K562 (cell line): Measurements from ENCODE around the gene EPO. TPM values are rescaled to one million over a fixed set of nuclear protein-coding genes. Genes with fewer than 3 reads are reported as not detected.

Source experiments
- ATAC-seq: fragments of 200-7000 bp; cut with Tn5 transposase; 3 replicates; pipeline ENCODE4 v1.9.1; 2020; ENCODE audit warnings: moderate library complexity
- BruUV-seq: library from RNA; stranded (reverse); fragments of 400-500 nt; replicated peaks from 2 replicates; lab custom pipeline; 2021; lab: Mats Ljungman, UMichigan
- CTCF ChIA-PET: fragments of 300-600 bp; formaldehyde crosslinking; extraction: SDS; loops from one replicate; lab custom pipeline; 2021; ENCODE audit warnings: low intra/inter-chr PET ratio; lab: Yijun Ruan, JAX
- POLR2A ChIA-PET: fragments of 300-600, 350-650 bp; sonication (Branson Sonifier 250); formaldehyde crosslinking; extraction: SDS; loops from one replicate; lab custom pipeline; 2021; ENCODE audit warnings: antibody characterized with exemption, inconsistent platforms; lab: Yijun Ruan, JAX
- DNase-seq, 4 experiments: peaks; one replicate each; pipeline versions ENCODE4 v3.0.0 to v3.0.0-alpha.2; 2011 to 2018; ENCODE audit warnings: low spot score in 3 of 4, mixed read lengths in 3 of 4; ENCODE audit errors: extremely low read depth in 1 of 4
- FAIRE-seq: peaks from 2 replicates; lab custom pipeline; 2011; peaks lifted over from hg19 to GRCh38; lab: Jason Lieb, UNC
- H2AFZ ChIP-seq: 2 replicates; pipeline ENCODE4 v1.6.0; 2011; ENCODE audit warnings: low read depth, low read length, control low read depth, inconsistent platforms
- H3K27ac ChIP-seq: fragments of 200-600 bp; 3 replicates; pipeline ENCODE4 v1.8.0; 2011; ENCODE audit warnings: low read depth, mild to moderate bottlenecking, control low read depth, inconsistent platforms, low read length, moderate library complexity, mixed read lengths; ENCODE audit errors: extremely low read depth
- H3K27me3 ChIP-seq, 2 experiments: fragments of 300-600 bp in 1 of 2; 2 replicates in 1 of 2; 3 replicates in 1 of 2; pipeline versions ENCODE4 v1.6.0 to v1.8.0; 2011; ENCODE audit warnings: inconsistent platforms in 2 of 2, low read length in 2 of 2, mild to moderate bottlenecking in 1 of 2, mixed read lengths in 1 of 2, moderate library complexity in 1 of 2; ENCODE audit not compliant: control insufficient read depth in 2 of 2, insufficient read depth in 2 of 2
- H3K36me3 ChIP-seq: fragments of 300-600 bp; 3 replicates; pipeline ENCODE4 v1.8.0; 2011; ENCODE audit warnings: mild to moderate bottlenecking, low read length, inconsistent platforms; ENCODE audit not compliant: control insufficient read depth, insufficient read depth
- H3K4me1 ChIP-seq, 2 experiments: fragments of 200-600 bp in 1 of 2; replicated peaks in 1 of 2; 2 replicates in 1 of 2; 3 replicates in 1 of 2; pipeline versions ENCODE4 v1.5.1 to v1.8.0; 2011; ENCODE audit warnings: inconsistent platforms in 2 of 2, low read length in 2 of 2, mild to moderate bottlenecking in 1 of 2, mixed read lengths in 1 of 2, moderate library complexity in 1 of 2; ENCODE audit not compliant: control insufficient read depth in 2 of 2, insufficient read depth in 2 of 2
- H3K4me2 ChIP-seq: 2 replicates; pipeline ENCODE4 v1.6.1; 2011; ENCODE audit warnings: low read length, control low read depth, inconsistent platforms, mixed read lengths; ENCODE audit not compliant: insufficient read depth
- H3K4me3 ChIP-seq: fragments of 200-600 bp; sonication (generic), shearing (Covaris generic); 2 replicates; pipeline ENCODE4 v1.5.1; 2016; ENCODE audit warnings: control low read depth, inconsistent platforms
- H3K79me2 ChIP-seq: fragments of 200-600 bp; 3 replicates; pipeline ENCODE4 v1.8.0; 2011; ENCODE audit warnings: low read length, inconsistent platforms; ENCODE audit not compliant: control insufficient read depth, insufficient read depth
- H3K9ac ChIP-seq, 2 experiments: 2 replicates each; pipeline versions ENCODE4 v1.6.0 to v1.6.1; 2011; ENCODE audit warnings: low read depth in 2 of 2, low read length in 2 of 2, control low read depth in 1 of 2, inconsistent platforms in 1 of 2, mild to moderate bottlenecking in 1 of 2, mixed read lengths in 1 of 2; ENCODE audit not compliant: insufficient read depth in 1 of 2
- H3K9me1 ChIP-seq: one replicate; pipeline ENCODE4 v1.6.0; 2011; ENCODE audit warnings: inconsistent platforms, mild to moderate bottlenecking, low read length, moderate library complexity; ENCODE audit not compliant: control insufficient read depth, insufficient read depth
- H3K9me3 ChIP-seq: replicated peaks from 2 replicates; pipeline ENCODE4 v1.5.1; 2011; ENCODE audit warnings: low read depth, low read length, inconsistent platforms; ENCODE audit not compliant: control insufficient read depth, insufficient read depth
- H4K20me1 ChIP-seq: replicated peaks from 2 replicates; pipeline ENCODE4 v1.6.1; 2011; ENCODE audit warnings: low read length, inconsistent platforms, mixed read lengths; ENCODE audit not compliant: control insufficient read depth, insufficient read depth
- DACH1 ChIP-seq: fragments of 450-650 bp; IDR thresholded peaks from 2 replicates; pipeline ENCODE4 v1.6.1; 2018; ENCODE audit not compliant: partially characterized antibody
- ID3 ChIP-seq, 2 experiments: fragments of 250-450 bp in 1 of 2; fragments of 450-650 bp in 1 of 2; sonication (Bioruptor Pico) in 1 of 2; IDR thresholded peaks; 2 replicates each; pipeline versions ENCODE4 v1.6.1 to v1.8.0; 2016 to 2021; ENCODE audit warnings: mild to moderate bottlenecking in 2 of 2, moderate library complexity in 2 of 2, missing compliant biosample characterization in 1 of 2, missing genetic modification characterization in 1 of 2
- KLF13 ChIP-seq: fragments of 450-650 bp; IDR thresholded peaks from 2 replicates; pipeline ENCODE4 v1.6.1; 2016; ENCODE audit warnings: missing genetic modification characterization, low read depth, mild to moderate bottlenecking, missing compliant biosample characterization, moderate library complexity, borderline replicate concordance
- MCM7 ChIP-seq, 2 experiments: fragments of 450-650 bp; IDR thresholded peaks; 2 replicates each; pipeline ENCODE4 v1.6.1; 2016 to 2018
- NFIX ChIP-seq: fragments of 250-450 bp; sonication (Bioruptor Pico); IDR thresholded peaks from 2 replicates; pipeline ENCODE4 v1.4.0; 2020; ENCODE audit warnings: low read depth, mild to moderate bottlenecking, moderate library complexity
- PHF21A ChIP-seq: fragments of 450-650 bp; IDR thresholded peaks from 2 replicates; pipeline ENCODE4 v1.6.1; 2017; ENCODE audit warnings: low read depth, borderline replicate concordance
- RBFOX2 ChIP-seq: fragments of 200-400 bp; formaldehyde crosslinking; IDR thresholded peaks from 2 replicates; pipeline ENCODE4 v1.6.1; 2017; ENCODE audit warnings: low read depth, mild to moderate bottlenecking, low read length, moderate library complexity
- TEAD1 ChIP-seq, 2 experiments: fragments of 450-650 bp in 1 of 2; sonication (generic) in 1 of 2; formaldehyde crosslinking; IDR thresholded peaks; 2 replicates each; pipeline versions ENCODE4 v1.4.0 to v1.8.0; 2020 to 2022; ENCODE audit warnings: mild to moderate bottlenecking in 2 of 2, missing genetic modification reagents in 1 of 2
- ZFPM2 ChIP-seq: fragments of 250-450 bp; sonication (Bioruptor Pico); IDR thresholded peaks from 2 replicates; pipeline ENCODE4 v1.5.1; 2022; ENCODE audit warnings: mild to moderate bottlenecking
- ZNF589 ChIP-seq: fragments of 200-800 bp; sonication (Bioruptor generic); IDR thresholded peaks from 2 replicates; pipeline ENCODE4 v1.6.1; 2016; ENCODE audit warnings: low read depth, missing genetic modification characterization, missing compliant biosample characterization
- WGBS: fragments of 100-300 bp; shearing (Covaris generic); methylation state at CpG from one replicate; pipeline ENCODE4 v1.1.6; 2016; ENCODE audit warnings: low coverage, mixed read lengths; ENCODE audit not compliant: insufficient coverage; ENCODE audit errors: missing lambda C conversion rate; 5-methylcytosine and 5-hydroxymethylcytosine counted together
- in situ Hi-C: fragments of 300-500 bp; cut with MboI; formaldehyde crosslinking; loops from 4 replicates; pipeline ENCODE4 v1.15.0; 2018; ENCODE audit warnings: inconsistent platforms, mixed read lengths
- intact Hi-C: fragments of 100-400 bp; cut with micrococcal nuclease; formaldehyde crosslinking; loops from 2 replicates; pipeline ENCODE4 v1.14.2; 2022
- polyA plus RNA-seq, 8 experiments: library from polyadenylated mRNA; depleted of rRNA in 4 of 8; stranded (reverse) in 5 of 8; unstranded in 3 of 8; fragments of >200 nt; fragmentation: Nextera tagmentation in 2 of 8; fragmentation: Illumina TruSeq in 1 of 8; extraction: Ambion mirVana in 2 of 8; extraction: Trizol in 1 of 8; gene quantifications; 2 replicates each; pipeline versions ENCODE4 v1.2.1 to v1.2.3, GENCODE V29; 2011 to 2014; ENCODE audit warnings: inconsistent platforms in 1 of 8, missing spikeins in 1 of 8
- total RNA-seq, 7 experiments: library from RNA; depleted of rRNA in 6 of 7; stranded (reverse); fragments of >200 nt in 6 of 7; fragmentation: Illumina TruSeq in 2 of 7; extraction: Trizol in 2 of 7; gene quantifications; 2 replicates each; pipeline versions ENCODE4 v1.2.1 to v1.2.3, GENCODE V29; 2011 to 2021; ENCODE audit warnings: low replicate concordance in 1 of 7
- TF ChIP-seq, protein P1 (sequence below): fragments of 450-650 bp; formaldehyde crosslinking; IDR thresholded peaks from 2 replicates; pipeline ENCODE4 v1.4.0; 2020; ENCODE audit warnings: mild to moderate bottlenecking, moderate library complexity
- TF ChIP-seq, protein P2 (sequence below): sonication (generic); formaldehyde crosslinking; IDR thresholded peaks from 2 replicates; pipeline ENCODE4 v1.8.1; 2023; ENCODE audit warnings: mild to moderate bottlenecking, missing genetic modification reagents
- TF ChIP-seq, protein P3 (sequence below): fragments of 150-350 bp; IDR thresholded peaks from 2 replicates; pipeline ENCODE4 v1.6.1; 2014; ENCODE audit warnings: low read depth, mild to moderate bottlenecking, low read length, borderline replicate concordance

EPO gene
- total and polyA plus RNA-seq, 9 of the 15 experiments (the other 6 are each of a cell fraction or from before 2014, with no cell fraction given): 0.06 to 0.41 (median 0.07) TPM; not detected in 6

DNA sequence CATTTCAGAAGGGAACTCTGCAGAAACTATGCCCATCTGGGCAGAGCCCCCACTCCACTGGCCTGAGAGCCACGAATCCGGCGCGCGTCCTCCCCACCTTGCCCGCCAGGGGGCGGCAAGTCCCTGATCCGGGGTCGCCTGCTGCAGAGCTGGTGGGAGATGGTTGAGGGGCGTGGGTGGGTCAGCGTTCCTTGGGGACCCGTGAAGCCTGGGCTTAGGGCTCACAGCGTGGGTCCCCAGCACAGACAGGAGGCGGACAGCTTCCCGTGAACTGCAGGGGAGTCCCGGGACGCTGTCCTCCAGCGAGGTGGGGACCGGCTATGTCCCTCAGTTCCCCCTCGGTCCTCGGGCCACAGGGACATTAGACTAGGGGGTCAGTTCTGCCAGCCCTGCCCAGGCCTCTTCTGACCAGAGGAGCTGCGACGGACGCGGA is 14.9 kb upstream of the EPO start:
- CTCF ChIA-PET: interaction anchor here (0.6 to 2.4 kb wide), 6 partner anchors 11 to 354 kb away, joined by 3 to 22 read pairs (median 6); partner anchors contain the start of genes GIGYF1 and SLC12A9
- TF ChIP-seq RBFOX2 (no peak), KLF13 (tag) (no peak), ZFPM2 (0 out of 2 replicates have a peak, but pooled peaks have one; percentile 73), TEAD1 (CRISPR knock-in tag; IDR thresholded peaks at IDR 0.05) (0 out of 4 replicates have a peak, but pooled peaks of 1 of the 2 experiments have one; percentile 18), DACH1 (no peak), MCM7 (IDR thresholded peaks at IDR 0.05) (no peak), ZNF589 (peak; percentile 38; the same call in 1 of the 2 replicates), PHF21A (peak; percentile 80; the same call in 1 of the 2 replicates), ID3 (CRISPR knock-in tag; IDR thresholded peaks at IDR 0.05) (no peak), ID3 (tag; IDR thresholded peaks at IDR 0.05) (peak; percentile 65; the same call in 1 of the 2 replicates), NFIX (CRISPR knock-in tag) (no peak)
- TF ChIP-seq, protein P1, sequence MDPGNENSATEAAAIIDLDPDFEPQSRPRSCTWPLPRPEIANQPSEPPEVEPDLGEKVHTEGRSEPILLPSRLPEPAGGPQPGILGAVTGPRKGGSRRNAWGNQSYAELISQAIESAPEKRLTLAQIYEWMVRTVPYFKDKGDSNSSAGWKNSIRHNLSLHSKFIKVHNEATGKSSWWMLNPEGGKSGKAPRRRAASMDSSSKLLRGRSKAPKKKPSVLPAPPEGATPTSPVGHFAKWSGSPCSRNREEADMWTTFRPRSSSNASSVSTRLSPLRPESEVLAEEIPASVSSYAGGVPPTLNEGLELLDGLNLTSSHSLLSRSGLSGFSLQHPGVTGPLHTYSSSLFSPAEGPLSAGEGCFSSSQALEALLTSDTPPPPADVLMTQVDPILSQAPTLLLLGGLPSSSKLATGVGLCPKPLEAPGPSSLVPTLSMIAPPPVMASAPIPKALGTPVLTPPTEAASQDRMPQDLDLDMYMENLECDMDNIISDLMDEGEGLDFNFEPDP: no peak
- TF ChIP-seq, protein P2, sequence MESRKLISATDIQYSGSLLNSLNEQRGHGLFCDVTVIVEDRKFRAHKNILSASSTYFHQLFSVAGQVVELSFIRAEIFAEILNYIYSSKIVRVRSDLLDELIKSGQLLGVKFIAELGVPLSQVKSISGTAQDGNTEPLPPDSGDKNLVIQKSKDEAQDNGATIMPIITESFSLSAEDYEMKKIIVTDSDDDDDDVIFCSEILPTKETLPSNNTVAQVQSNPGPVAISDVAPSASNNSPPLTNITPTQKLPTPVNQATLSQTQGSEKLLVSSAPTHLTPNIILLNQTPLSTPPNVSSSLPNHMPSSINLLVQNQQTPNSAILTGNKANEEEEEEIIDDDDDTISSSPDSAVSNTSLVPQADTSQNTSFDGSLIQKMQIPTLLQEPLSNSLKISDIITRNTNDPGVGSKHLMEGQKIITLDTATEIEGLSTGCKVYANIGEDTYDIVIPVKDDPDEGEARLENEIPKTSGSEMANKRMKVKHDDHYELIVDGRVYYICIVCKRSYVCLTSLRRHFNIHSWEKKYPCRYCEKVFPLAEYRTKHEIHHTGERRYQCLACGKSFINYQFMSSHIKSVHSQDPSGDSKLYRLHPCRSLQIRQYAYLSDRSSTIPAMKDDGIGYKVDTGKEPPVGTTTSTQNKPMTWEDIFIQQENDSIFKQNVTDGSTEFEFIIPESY: no peak
- TF ChIP-seq, protein P3, sequence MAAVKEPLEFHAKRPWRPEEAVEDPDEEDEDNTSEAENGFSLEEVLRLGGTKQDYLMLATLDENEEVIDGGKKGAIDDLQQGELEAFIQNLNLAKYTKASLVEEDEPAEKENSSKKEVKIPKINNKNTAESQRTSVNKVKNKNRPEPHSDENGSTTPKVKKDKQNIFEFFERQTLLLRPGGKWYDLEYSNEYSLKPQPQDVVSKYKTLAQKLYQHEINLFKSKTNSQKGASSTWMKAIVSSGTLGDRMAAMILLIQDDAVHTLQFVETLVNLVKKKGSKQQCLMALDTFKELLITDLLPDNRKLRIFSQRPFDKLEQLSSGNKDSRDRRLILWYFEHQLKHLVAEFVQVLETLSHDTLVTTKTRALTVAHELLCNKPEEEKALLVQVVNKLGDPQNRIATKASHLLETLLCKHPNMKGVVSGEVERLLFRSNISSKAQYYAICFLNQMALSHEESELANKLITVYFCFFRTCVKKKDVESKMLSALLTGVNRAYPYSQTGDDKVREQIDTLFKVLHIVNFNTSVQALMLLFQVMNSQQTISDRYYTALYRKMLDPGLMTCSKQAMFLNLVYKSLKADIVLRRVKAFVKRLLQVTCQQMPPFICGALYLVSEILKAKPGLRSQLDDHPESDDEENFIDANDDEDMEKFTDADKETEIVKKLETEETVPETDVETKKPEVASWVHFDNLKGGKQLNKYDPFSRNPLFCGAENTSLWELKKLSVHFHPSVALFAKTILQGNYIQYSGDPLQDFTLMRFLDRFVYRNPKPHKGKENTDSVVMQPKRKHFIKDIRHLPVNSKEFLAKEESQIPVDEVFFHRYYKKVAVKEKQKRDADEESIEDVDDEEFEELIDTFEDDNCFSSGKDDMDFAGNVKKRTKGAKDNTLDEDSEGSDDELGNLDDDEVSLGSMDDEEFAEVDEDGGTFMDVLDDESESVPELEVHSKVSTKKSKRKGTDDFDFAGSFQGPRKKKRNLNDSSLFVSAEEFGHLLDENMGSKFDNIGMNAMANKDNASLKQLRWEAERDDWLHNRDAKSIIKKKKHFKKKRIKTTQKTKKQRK: no peak

More for the DNA sequence above, 14.9 kb upstream of the EPO start:
- Histone ChIP-seq H3K27ac (peak overlapping the region; percentile 83), H4K20me1 (0 out of 2 replicates have a peak, but pooled peaks cover 4% of the 10 kb centered on the region), H2AFZ (peak overlapping the region; percentile 96), H3K27me3 (peaks cover 5 to 7% of the 10 kb centered on the region in 2 experiments; a peak in 2 of 5 replicates), H3K4me1 (peaks cover 6 to 27% of the 10 kb centered on the region in 2 experiments; a peak in 4 of 5 replicates), H3K9ac (peak overlapping the region; percentile 83 to 96), H3K36me3 (peaks cover 22% of the 10 kb centered on the region), H3K9me3 (no peaks in the 10 kb centered on the region), H3K4me2 (peak overlapping the region; percentile 98), H3K9me1 (no peaks in the 10 kb centered on the region), H3K79me2 (peaks cover 25% of the 10 kb centered on the region), H3K4me3 (peak overlapping the region; percentile 66)
- TSS peak; percentile 96 for BruUV-seq
- peak; percentile 81 for ATAC-seq
- peak; percentile 69 for FAIRE-seq
- DNase-seq: peak; percentile 89 to 91 (median 90)
- intact Hi-C loops: loop anchor here (1.0 to 5.0 kb wide), 3 partner anchors 20 to 147 kb away; partner anchors contain the start of gene SLC12A9
- in situ Hi-C loops: loop anchor here (5.0 kb wide), 1 partner anchor 147 kb away; the partner anchor contains the start of gene SLC12A9
- POLR2A ChIA-PET: interaction anchor here (0.5 to 2.8 kb wide), 28 partner anchors 8 to 1187 kb away, joined by 3 to 11 read pairs (median 4); partner anchors contain the start of genes GNB2, MOSPD3, SLC12A9 and ZCWPW1
- WGBS: under 1% methylated on average over 25 of the region's 25 CpGs
